ENCODE results near the gene PRXL2B.

DNA sequence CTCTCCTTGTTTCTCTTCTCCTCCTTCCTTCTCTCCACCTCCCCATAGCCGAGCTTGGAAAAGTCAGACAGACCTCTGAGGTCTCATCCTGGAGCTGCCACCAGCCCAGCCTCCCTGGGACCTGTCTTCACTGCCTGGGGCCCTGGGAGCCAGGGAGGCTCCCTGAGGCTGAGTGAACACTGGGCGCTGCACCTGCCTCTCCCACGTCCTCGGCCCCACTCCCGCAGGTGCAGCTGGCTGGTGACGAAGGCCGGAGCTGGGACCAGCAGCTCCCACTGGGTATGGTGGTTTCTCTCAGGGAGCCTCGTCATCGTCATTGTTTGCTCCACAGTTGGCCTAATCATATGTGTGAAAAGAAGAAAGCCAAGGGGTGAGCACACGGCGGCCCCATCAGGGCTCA lies 25.1 kb upstream of the PRXL2B start:
- TF ChIP-seq POLR2A (IDR thresholded peaks at IDR 0.05), result no peak
- TF ChIP-seq, protein P1, sequence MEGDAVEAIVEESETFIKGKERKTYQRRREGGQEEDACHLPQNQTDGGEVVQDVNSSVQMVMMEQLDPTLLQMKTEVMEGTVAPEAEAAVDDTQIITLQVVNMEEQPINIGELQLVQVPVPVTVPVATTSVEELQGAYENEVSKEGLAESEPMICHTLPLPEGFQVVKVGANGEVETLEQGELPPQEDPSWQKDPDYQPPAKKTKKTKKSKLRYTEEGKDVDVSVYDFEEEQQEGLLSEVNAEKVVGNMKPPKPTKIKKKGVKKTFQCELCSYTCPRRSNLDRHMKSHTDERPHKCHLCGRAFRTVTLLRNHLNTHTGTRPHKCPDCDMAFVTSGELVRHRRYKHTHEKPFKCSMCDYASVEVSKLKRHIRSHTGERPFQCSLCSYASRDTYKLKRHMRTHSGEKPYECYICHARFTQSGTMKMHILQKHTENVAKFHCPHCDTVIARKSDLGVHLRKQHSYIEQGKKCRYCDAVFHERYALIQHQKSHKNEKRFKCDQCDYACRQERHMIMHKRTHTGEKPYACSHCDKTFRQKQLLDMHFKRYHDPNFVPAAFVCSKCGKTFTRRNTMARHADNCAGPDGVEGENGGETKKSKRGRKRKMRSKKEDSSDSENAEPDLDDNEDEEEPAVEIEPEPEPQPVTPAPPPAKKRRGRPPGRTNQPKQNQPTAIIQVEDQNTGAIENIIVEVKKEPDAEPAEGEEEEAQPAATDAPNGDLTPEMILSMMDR (IDR thresholded peaks at IDR 0.05), result no peak
- TF ChIP-seq POLR2AphosphoS5 (IDR thresholded peaks at IDR 0.05), result no peak
